ENCODE data around the gene GRID2IP. TPM values are rescaled to one million over a fixed set of nuclear protein-coding genes. Genes with fewer than 3 reads are reported as not detected.
A peak's percentile ranks its signal among the peaks of the same experiment; 100 is the strongest.

Gene GRID2IP
- total and polyA plus RNA-seq, 2 of the 13 experiments (the other 11 are each of a cell fraction or from before 2014, with no cell fraction given): 0.03 TPM; not detected in 1

GRCh38 chr7:6589829-6590644, 38.8 kb upstream of the GRID2IP start, which contains the start of gene INTS15 (continued):
- TF ChIP-seq DZIP1 (CRISPR knock-in tag; IDR thresholded peaks at IDR 0.05): no peak
- no peak for TF ChIP-seq SUZ12 (IDR thresholded peaks at IDR 0.05; ENCODE audit: low read depth, low read length)
- TF ChIP-seq PCBP1 (IDR thresholded peaks at IDR 0.05; ENCODE audit: borderline replicate concordance, low read depth, low read length): no peak
- no peak for TF ChIP-seq ATF6 (CRISPR knock-in tag; conservative IDR thresholded peaks at IDR 0.05)
- TF ChIP-seq KLF15 (CRISPR knock-in tag; IDR thresholded peaks at IDR 0.05; ENCODE audit: borderline replicate concordance): no peak
- TF ChIP-seq U2AF2 (IDR thresholded peaks at IDR 0.05; ENCODE audit: low read depth, low read length): no peak
- TF ChIP-seq HDAC1 (CRISPR knock-in tag; IDR thresholded peaks at IDR 0.05): no peak
- no peak for TF ChIP-seq BRD4 (CRISPR knock-in tag; IDR thresholded peaks at IDR 0.05)
- no peak for TF ChIP-seq HINFP (CRISPR knock-in tag; IDR thresholded peaks at IDR 0.05; ENCODE audit: low read depth)
- TF ChIP-seq ZNF503 (CRISPR knock-in tag; IDR thresholded peaks at IDR 0.05): no peak
- peak; percentile 54 for TF ChIP-seq PHF20 (CRISPR knock-in tag; IDR thresholded peaks at IDR 0.05)
- TF ChIP-seq ZMYM3 (CRISPR knock-in tag; IDR thresholded peaks at IDR 0.05): no peak
- no peak; the same call in 1 of the 2 replicates for TF ChIP-seq NFKB2 (CRISPR knock-in tag; IDR thresholded peaks at IDR 0.05; ENCODE audit: borderline replicate concordance)
- TF ChIP-seq FOXA3 (CRISPR knock-in tag; IDR thresholded peaks at IDR 0.05): no peak
- peak; percentile 21; the same call in 1 of the 2 replicates for TF ChIP-seq ELF3 (CRISPR knock-in tag; IDR thresholded peaks at IDR 0.05)
- 0 out of 2 replicates have a peak, but pooled peaks have one; percentile 29 for TF ChIP-seq PRMT3 (CRISPR knock-in tag; IDR thresholded peaks at IDR 0.05; ENCODE audit: borderline replicate concordance, low read depth)
- TF ChIP-seq SRF (IDR thresholded peaks at IDR 0.05; ENCODE audit: low read depth, low read length): peak; percentile 20; the same call in 1 of the 2 replicates
- no peak for TF ChIP-seq YEATS2 (CRISPR knock-in tag; IDR thresholded peaks at IDR 0.05; ENCODE audit: borderline replicate concordance)
- no peak for TF ChIP-seq MIER3 (CRISPR knock-in tag; IDR thresholded peaks at IDR 0.05; ENCODE audit: borderline replicate concordance)
- no peak for TF ChIP-seq BCL6 (CRISPR knock-in tag; IDR thresholded peaks at IDR 0.05)
